Loucy (cell line): ENCODE measurements around the gene GABBR2.
A peak's percentile ranks its signal among the peaks of the same experiment; 100 is the strongest.

Experiments
- EZH2phosphoT487 ChIP-seq: fragments of 200-600 bp; IDR thresholded peaks from 2 replicates; pipeline ENCODE4 v1.6.1; 2018; ENCODE audit warnings: antibody characterized with exemption, mild to moderate bottlenecking, moderate library complexity, borderline replicate concordance
- TF ChIP-seq, protein P1 (sequence below): fragments of 200-600 bp; sonication (generic); conservative IDR thresholded peaks from 2 replicates; pipeline ENCODE4 v1.5.1; 2014; ENCODE audit warnings: mild to moderate bottlenecking, antibody characterized with exemption, low read length

DNA sequence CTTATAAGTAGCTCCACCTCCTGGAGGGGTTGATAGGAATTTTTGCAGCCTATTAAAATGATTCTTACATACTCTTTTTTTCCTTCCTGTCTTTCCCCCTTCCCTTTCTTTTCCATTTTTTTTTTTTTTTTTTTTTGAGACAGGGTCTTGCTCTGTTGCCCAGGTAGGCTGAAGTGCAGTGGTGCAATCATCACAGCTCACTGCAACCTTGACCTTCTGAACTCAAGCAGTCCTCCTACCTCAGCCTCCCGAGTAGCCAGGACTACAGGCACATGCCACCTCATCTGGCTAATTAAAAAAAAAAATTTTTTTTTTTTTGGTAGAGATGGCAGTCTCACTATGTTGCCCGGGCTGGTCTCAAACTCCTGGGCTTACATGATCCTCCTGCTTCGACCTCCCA is 448.9 kb downstream of the GABBR2 start:
- TF ChIP-seq, protein P1, sequence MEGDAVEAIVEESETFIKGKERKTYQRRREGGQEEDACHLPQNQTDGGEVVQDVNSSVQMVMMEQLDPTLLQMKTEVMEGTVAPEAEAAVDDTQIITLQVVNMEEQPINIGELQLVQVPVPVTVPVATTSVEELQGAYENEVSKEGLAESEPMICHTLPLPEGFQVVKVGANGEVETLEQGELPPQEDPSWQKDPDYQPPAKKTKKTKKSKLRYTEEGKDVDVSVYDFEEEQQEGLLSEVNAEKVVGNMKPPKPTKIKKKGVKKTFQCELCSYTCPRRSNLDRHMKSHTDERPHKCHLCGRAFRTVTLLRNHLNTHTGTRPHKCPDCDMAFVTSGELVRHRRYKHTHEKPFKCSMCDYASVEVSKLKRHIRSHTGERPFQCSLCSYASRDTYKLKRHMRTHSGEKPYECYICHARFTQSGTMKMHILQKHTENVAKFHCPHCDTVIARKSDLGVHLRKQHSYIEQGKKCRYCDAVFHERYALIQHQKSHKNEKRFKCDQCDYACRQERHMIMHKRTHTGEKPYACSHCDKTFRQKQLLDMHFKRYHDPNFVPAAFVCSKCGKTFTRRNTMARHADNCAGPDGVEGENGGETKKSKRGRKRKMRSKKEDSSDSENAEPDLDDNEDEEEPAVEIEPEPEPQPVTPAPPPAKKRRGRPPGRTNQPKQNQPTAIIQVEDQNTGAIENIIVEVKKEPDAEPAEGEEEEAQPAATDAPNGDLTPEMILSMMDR = 0 out of 2 replicates have a peak, but pooled peaks have one; percentile 21
- no peak for TF ChIP-seq EZH2phosphoT487
